ENCODE measurements around the gene DCAF17. TPM values are rescaled to one million over a fixed set of nuclear protein-coding genes. Genes with fewer than 3 reads are reported as not detected.
A peak's percentile ranks its signal among the peaks of the same experiment; 100 is the strongest.
"Not testable (repeated sequence)": the region's sequence is repeated elsewhere in the genome, so short reads cannot be mapped to it uniquely, and the experiment has no call there.

The DCAF17 gene
- total and polyA plus RNA-seq, 8 donors, result 1.2 to 33.9 (median 12.0) TPM

- no peaks in the 10 kb centered on the region for H3K27me3 ChIP-seq
- no peak for DNase-seq
Measured at GRCh38 chr2:171487201-171487600, 53.2 kb downstream of the DCAF17 start.

GRCh38 chr2:171487803-171488259 lies 53.8 kb downstream of the DCAF17 start:
- H3K4me3 ChIP-seq, result no peak overlapping the region
- no peak for TF ChIP-seq CTCF (IDR thresholded peaks at IDR 0.05)
- TF ChIP-seq POLR2AphosphoS5 (IDR thresholded peaks at IDR 0.05), result no peak
- TF ChIP-seq EP300 (IDR thresholded peaks at IDR 0.05), result no peak
- no peaks in the 10 kb centered on the region for H3K27me3 ChIP-seq
- peak; percentile 31 to 72 for DNase-seq
- no peak overlapping the region for H3K27ac ChIP-seq
- intact Hi-C loops (cut with DNase I; ENCODE audit: low total_unique reads), result no loop called here
- WGBS, 5 donors, result 33 to 68% (median 45%) methylated on average over 4 of the region's 4 CpGs
- peaks cover 0 to 18% (median 6%) of the 10 kb centered on the region in 4 donors for H3K36me3 ChIP-seq
- H3K4me1 ChIP-seq, result no peaks in the 10 kb centered on the region
- no peaks in the 10 kb centered on the region for H3K9me3 ChIP-seq

More at GRCh38 chr2:171487201-171487600, 53.2 kb downstream of the DCAF17 start:
- H3K27ac ChIP-seq, result no peak overlapping the region
- no peaks in the 10 kb centered on the region for H3K9me3 ChIP-seq
- TF ChIP-seq EP300 (IDR thresholded peaks at IDR 0.05) (no peak), POLR2AphosphoS5 (IDR thresholded peaks at IDR 0.05) (no peak)
- no peak overlapping the region for H3K4me3 ChIP-seq
- no peaks in the 10 kb centered on the region for H3K4me1 ChIP-seq
- intact Hi-C loops (cut with DNase I; ENCODE audit: low total_unique reads), result no loop called here
- peaks cover 0 to 24% (median 10%) of the 10 kb centered on the region in 4 donors for H3K36me3 ChIP-seq
- 91 to 98% (median 96%) methylated on average over 6 of the region's 6 CpGs for WGBS, 5 donors

DNA sequence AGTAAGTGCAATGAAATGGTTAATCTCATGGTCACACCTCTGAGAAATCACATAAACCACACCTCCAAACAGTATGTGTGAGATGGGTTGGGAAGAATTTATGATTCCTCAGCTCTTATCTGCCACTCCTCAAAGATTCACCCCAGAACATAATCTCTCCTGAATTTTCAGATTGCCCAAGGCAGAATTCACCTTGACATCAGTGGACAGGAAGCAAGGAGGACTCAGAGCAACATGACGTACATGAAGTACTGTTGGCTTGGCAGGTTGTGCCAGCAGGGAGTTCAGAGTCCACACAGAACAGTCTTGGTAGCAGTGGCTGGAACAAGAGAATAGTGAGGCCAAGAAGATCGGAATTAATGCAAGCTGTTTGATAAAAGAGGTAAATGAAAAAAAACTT lies 56.6 kb downstream of the DCAF17 start:
- H3K4me1 ChIP-seq, result no peaks in the 10 kb centered on the region
- intact Hi-C loops (cut with DNase I; ENCODE audit: low total_unique reads), result no loop called here
- TF ChIP-seq POLR2AphosphoS5 (IDR thresholded peaks at IDR 0.05) (no peak), CTCF (IDR thresholded peaks at IDR 0.05) (no peak), EP300 (IDR thresholded peaks at IDR 0.05) (no peak), POLR2A (IDR thresholded peaks at IDR 0.05) (no peak)
- no peaks in the 10 kb centered on the region for H3K27me3 ChIP-seq
- H3K4me3 ChIP-seq, result no peak overlapping the region
- 31 to 82% (median 73%) methylated on average over 2 of the region's 2 CpGs for WGBS, 5 donors
- no peak for DNase-seq
- peaks cover 0 to 8% (median 0%) of the 10 kb centered on the region in 4 donors for H3K36me3 ChIP-seq
- H3K9me3 ChIP-seq, result no peaks in the 10 kb centered on the region
- H3K27ac ChIP-seq, result no peak overlapping the region

- no peak for TF ChIP-seq POLR2A (IDR thresholded peaks at IDR 0.05)
- TF ChIP-seq EP300 (IDR thresholded peaks at IDR 0.05), result no peak
- TF ChIP-seq POLR2AphosphoS5 (IDR thresholded peaks at IDR 0.05), result no peak
- Histone ChIP-seq H3K4me1 (no peaks in the 10 kb centered on the region), H3K4me3 (no peak overlapping the region), H3K9me3 (no peaks in the 10 kb centered on the region), H3K36me3 (peaks cover 0 to 3% (median 0%) of the 10 kb centered on the region in 4 donors), H3K27ac (no peak overlapping the region), H3K27me3 (no peaks in the 10 kb centered on the region)
- DNase-seq, result no peak
- intact Hi-C loops (cut with DNase I; ENCODE audit: low total_unique reads), result no loop called here
- 89 to 95% (median 91%) methylated on average over 3 of the region's 3 CpGs for WGBS, 5 donors
Measured at GRCh38 chr2:171491292-171491691, 57.3 kb downstream of the DCAF17 start.

- no peaks in the 10 kb centered on the region for H3K36me3 ChIP-seq
- 51 to 62% (median 59%) methylated on average over 6 of the region's 6 CpGs for WGBS, 5 donors
- intact Hi-C loops (cut with DNase I; ENCODE audit: low total_unique reads), result no loop called here
- no peaks in the 10 kb centered on the region for H3K4me1 ChIP-seq
- no peak overlapping the region for H3K27ac ChIP-seq
- H3K27me3 ChIP-seq, result no peaks in the 10 kb centered on the region
- TF ChIP-seq EP300 (IDR thresholded peaks at IDR 0.05) (no peak), CTCF (IDR thresholded peaks at IDR 0.05) (no peak), POLR2AphosphoS5 (IDR thresholded peaks at IDR 0.05) (no peak), POLR2A (IDR thresholded peaks at IDR 0.05) (no peak)
- no peak for DNase-seq
- H3K9me3 ChIP-seq, result no peaks in the 10 kb centered on the region
- H3K4me3 ChIP-seq, result no peak overlapping the region
Measured at GRCh38 chr2:171492664-171493063, 58.6 kb downstream of the DCAF17 start.

DNA sequence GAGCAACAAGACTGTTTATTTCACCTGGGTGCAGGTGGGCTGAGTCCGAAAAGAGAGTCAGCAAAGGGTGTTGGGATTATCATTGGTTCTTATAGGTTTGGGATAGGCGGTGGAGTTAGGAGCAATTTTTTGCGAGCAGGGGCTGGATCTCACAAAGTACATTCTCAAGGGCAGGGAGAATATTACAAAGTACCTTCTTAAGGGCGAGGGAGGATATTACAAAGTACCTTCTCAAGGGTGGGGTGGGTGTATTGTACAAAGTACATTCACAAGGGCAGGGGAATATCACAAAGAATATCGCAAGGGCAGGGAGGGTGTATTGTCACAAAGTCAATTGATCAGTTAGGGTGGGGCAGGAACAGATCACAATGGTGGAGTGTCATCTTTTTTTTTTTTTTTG lies 63.6 kb downstream of the DCAF17 start:
- H3K4me3 ChIP-seq; H3K27me3 ChIP-seq; H3K9me3 ChIP-seq; DNase-seq; H3K27ac ChIP-seq; H3K36me3 ChIP-seq; H3K4me1 ChIP-seq; intact Hi-C loops (cut with DNase I; ENCODE audit: low total_unique reads): not testable (repeated sequence)
- WGBS, 5 donors, result 85 to 98% (median 96%) methylated on average over 5 of the region's 5 CpGs
